Measurements from ENCODE around the gene CPT1B.

- TF ChIP-seq CTCF (IDR thresholded peaks at IDR 0.05; ENCODE audit: extremely low read depth in 1 of 2, insufficient read depth in 1 of 2, low read depth in 1 of 2, low read length in 2 of 2) (peak; percentile 56 to 67), EZH2 (IDR thresholded peaks at IDR 0.05; ENCODE audit: borderline replicate concordance, low read depth, low read length, severe bottlenecking) (no peak), MAX (IDR thresholded peaks at IDR 0.05; ENCODE audit: insufficient read depth, insufficient read length) (no peak), POLR2AphosphoS5 (IDR thresholded peaks at IDR 0.05; ENCODE audit: insufficient read depth, low read depth, low read length) (peak; percentile 81), POLR2A (IDR thresholded peaks at IDR 0.05; ENCODE audit: low read depth, low read length) (peak; percentile 50), GATA2 (IDR thresholded peaks at IDR 0.05; ENCODE audit: insufficient read depth, insufficient read length, low read depth, low read length) (no peak)
These were observed 52.0 kb downstream of the CPT1B start for GRCh38 chr22:50526108-50526833.

Data from endothelial cell of umbilical vein (primary cell).